GM12873 (cell line): ENCODE data around the gene AK2.

Experiments used
- CTCF ChIP-seq: IDR thresholded peaks from 2 replicates; pipeline ENCODE4 v1.5.1; 2012; ENCODE audit warnings: low read depth, mild to moderate bottlenecking, moderate library complexity, low read length, control low read depth; ENCODE audit not compliant: insufficient read depth; ENCODE audit errors: missing control alignments

Gene AK2

GRCh38 chr1:33039840-33040239, 3.2 kb upstream of the AK2 start:
- TF ChIP-seq CTCF: no peak

DNA sequence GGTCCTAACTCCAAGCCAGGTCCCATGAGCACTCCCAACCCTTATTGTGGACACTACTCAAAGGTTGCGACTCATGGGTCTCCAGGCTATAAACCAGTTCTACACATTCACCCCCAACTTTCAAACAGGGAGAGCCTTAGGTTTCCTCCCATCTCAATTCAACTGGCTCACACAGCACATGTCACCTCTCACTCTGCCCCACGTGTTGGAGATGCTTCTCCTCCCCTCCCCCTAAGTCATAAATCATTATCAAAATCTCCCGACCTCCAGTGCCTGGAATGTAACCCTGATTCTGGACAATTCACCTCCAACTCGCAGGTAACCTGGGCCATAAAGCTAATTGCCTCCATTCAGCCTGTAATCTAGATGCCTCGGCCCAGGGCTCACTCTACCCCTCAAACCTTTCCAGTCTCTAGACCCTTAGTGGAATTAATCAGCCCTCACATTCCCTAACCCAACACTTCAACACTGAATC, 595 bp downstream of the AK2 start:
- TF ChIP-seq CTCF: no peak

GRCh38 chr1:33032126-33032869, 4.4 kb downstream of the AK2 start:
- no peak for TF ChIP-seq CTCF

GRCh38 chr1:33031506-33031905, 5.2 kb downstream of the AK2 start:
- no peak for TF ChIP-seq CTCF

DNA sequence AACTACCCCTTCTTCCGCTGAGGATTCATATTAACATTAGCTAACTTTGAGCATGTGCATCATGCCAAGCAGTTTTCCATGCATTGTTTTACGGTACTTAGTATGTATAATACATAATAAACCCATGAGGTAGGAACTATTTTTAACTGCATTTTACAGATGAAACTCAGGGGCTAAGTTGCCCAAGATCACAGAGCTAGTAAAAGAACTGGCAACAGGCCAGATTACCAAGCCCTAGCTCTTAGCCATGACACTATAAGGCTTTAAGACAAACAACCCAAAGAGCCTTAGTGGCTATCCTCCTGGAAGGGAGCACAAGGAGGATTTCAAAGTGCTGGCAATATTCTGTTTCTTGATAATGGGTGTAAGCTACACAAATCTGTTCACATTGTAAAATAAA, 6.1 kb downstream of the AK2 start:
- TF ChIP-seq CTCF: no peak

- TF ChIP-seq CTCF: no peak
These were observed 6.8 kb downstream of the AK2 start for GRCh38 chr1:33029921-33030320.

GRCh38 chr1:33029209-33029608, 7.5 kb downstream of the AK2 start:
- TF ChIP-seq CTCF: no peak
